HUES64 (cell line): ENCODE data around the gene TXN.
"Not testable (repeated sequence)": the region's sequence is repeated elsewhere in the genome, so short reads cannot be mapped to it uniquely, and the experiment has no call there.

ENCODE experiments used
- H3K27ac ChIP-seq: 2 replicates; pipeline ENCODE4 v1.7.0; 2013; ENCODE audit warnings: low read depth, low read length, inconsistent platforms
- H3K27me3 ChIP-seq: 2 replicates; pipeline ENCODE4 v1.6.1; 2013; ENCODE audit warnings: mild to moderate bottlenecking, low read length; ENCODE audit not compliant: insufficient read depth
- H3K36me3 ChIP-seq: 2 replicates; pipeline ENCODE4 v1.6.1; 2013; ENCODE audit warnings: mild to moderate bottlenecking, low read length; ENCODE audit not compliant: insufficient read depth
- H3K4me1 ChIP-seq: 2 replicates; pipeline ENCODE4 v1.6.1; 2013; ENCODE audit warnings: mild to moderate bottlenecking, low read length, moderate library complexity; ENCODE audit not compliant: insufficient read depth
- H3K4me3 ChIP-seq: 2 replicates; pipeline ENCODE4 v1.5.1; 2013; ENCODE audit warnings: mild to moderate bottlenecking, low read length, moderate library complexity
- H3K9ac ChIP-seq: 2 replicates; pipeline ENCODE4 v1.6.1; 2013; ENCODE audit warnings: mild to moderate bottlenecking, low read depth, low read length
- H3K9me3 ChIP-seq: 2 replicates; pipeline ENCODE4 v1.6.1; 2013; ENCODE audit warnings: low read depth, low read length; ENCODE audit not compliant: insufficient read depth
- WGBS: fragments of 150-250, 120-280 bp; methylation state at CpG from one replicate; pipeline ENCODE4 v1.1.7; 2013; ENCODE audit warnings: missing lambda C conversion rate; 5-methylcytosine and 5-hydroxymethylcytosine counted together

The TXN gene

DNA sequence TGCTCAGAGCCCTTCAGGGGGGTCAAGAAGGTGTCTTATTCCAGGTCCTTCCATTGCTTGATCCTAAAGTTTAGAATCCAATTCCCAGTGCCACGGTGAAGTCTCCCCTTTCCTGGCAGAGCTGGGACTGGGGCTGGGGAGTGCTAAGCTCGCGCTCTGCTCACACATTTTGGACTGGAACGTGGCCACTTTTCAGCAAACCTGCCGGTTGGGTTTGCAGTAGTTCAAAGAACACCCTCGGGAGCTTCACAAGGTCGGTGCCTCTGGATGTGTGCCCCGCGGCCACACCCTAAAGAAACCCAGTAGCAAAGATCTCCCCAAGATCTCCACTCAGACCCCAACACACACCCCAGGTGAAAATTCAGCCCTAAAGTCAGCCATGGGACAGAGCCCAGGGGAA lies 48.3 kb downstream of the TXN start, which contains the start of gene C9orf152:
C9orf152 (minus strand) TSS at position 129 of the 400 bp plus-strand sequence. CDS start 580 bp downstream, outside the sequence.
- WGBS, result 92% methylated on average over 9 of the region's 9 CpGs
- H3K27ac ChIP-seq, result no peak within 1 kb of the TSS
- no peak within 1 kb of the TSS for H3K9ac ChIP-seq
- H3K27me3 ChIP-seq, result no peaks in the 10 kb centered on the region
- H3K4me1 ChIP-seq, result no peaks in the 10 kb centered on the region
- no peaks in the 10 kb centered on the region for H3K36me3 ChIP-seq
- H3K9me3 ChIP-seq, result no peaks in the 10 kb centered on the region
- no peak within 1 kb of the TSS for H3K4me3 ChIP-seq

DNA sequence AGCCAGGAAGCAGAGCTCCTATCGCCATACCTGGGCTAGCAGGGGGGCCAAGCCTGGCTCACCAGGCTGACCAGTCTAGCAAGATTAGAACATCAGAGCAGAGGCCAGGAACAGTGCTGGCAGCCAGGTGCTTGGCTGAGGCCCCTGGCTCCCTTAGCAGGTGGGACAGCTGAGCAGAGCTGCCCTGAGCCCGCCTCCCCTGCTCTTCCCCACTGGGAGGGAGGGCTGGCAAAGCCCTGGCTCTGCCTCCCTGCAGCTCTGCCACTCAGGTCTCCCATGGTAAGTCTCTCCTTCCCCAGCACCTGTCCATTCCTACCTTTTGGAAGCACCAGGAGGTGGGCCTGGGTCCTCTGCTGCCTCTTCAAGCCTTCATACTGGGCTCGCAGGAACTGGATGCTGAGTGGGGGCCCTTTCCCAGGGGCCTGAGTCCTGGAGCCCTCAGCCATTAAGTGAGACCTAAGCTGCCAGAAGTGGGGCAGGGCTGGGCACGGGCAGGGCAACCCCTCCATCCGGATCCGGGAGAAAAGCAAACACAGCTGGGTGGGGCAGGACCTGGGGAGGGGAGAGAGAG lies 49.2 kb downstream of the TXN start:
- H3K36me3 ChIP-seq, result no peaks in the 10 kb centered on the region
- 79% methylated on average over 6 of the region's 6 CpGs for WGBS
- H3K4me1 ChIP-seq, result no peaks in the 10 kb centered on the region
- H3K9me3 ChIP-seq, result no peaks in the 10 kb centered on the region
- no peak overlapping the region for H3K27ac ChIP-seq
- no peak overlapping the region for H3K4me3 ChIP-seq
- H3K9ac ChIP-seq, result no peak overlapping the region
- no peaks in the 10 kb centered on the region for H3K27me3 ChIP-seq

DNA sequence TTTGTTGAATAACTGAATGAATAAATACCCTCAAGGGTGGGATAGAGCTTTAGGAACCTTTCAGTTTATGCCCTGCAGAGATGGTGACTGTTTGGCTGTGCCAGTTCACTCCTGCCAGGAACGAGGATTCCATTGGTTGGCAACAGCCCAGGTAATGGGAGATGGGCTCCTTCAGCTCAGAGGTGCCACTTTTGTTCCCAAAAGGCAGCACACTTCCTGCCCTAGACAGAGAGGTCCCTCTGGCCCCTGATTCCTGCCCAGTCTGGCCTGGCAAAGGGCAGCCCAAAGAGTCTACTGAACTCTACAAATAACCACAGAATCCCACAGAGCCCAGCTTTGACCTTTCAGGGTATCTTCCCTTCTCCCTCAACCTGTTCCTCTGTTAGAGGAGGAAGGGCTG lies 49.9 kb downstream of the TXN start:
- Histone ChIP-seq H3K9me3 (no peaks in the 10 kb centered on the region), H3K9ac (no peak overlapping the region), H3K4me3 (no peak overlapping the region), H3K36me3 (no peaks in the 10 kb centered on the region), H3K4me1 (no peaks in the 10 kb centered on the region), H3K27ac (no peak overlapping the region), H3K27me3 (no peaks in the 10 kb centered on the region)
- 87% methylated on average over 1 of the region's 1 CpG for WGBS

DNA sequence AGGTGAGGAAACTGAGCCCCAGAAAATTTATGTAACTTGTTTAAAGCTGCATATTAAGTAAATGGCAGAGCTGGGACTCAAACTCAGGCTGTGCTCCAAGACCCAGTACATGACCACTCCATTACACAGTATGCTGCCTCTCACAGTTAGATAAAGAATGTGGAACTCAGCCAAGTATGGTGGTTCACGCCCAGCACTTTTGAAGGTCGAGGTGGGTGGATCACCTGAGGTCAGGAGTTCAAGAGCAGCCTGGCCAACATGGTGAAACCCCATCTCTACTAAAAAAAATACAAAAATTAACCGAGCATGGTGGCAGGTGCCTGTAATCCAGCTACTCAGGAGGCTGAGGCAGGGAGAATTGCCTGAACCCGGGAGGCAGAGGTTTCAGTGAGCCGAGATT lies 50.7 kb downstream of the TXN start:
- 87% methylated on average over 5 of the region's 5 CpGs for WGBS
- not testable (repeated sequence) for H3K36me3 ChIP-seq, H3K4me3 ChIP-seq, H3K9me3 ChIP-seq, H3K27ac ChIP-seq, H3K4me1 ChIP-seq, H3K27me3 ChIP-seq, H3K9ac ChIP-seq

DNA sequence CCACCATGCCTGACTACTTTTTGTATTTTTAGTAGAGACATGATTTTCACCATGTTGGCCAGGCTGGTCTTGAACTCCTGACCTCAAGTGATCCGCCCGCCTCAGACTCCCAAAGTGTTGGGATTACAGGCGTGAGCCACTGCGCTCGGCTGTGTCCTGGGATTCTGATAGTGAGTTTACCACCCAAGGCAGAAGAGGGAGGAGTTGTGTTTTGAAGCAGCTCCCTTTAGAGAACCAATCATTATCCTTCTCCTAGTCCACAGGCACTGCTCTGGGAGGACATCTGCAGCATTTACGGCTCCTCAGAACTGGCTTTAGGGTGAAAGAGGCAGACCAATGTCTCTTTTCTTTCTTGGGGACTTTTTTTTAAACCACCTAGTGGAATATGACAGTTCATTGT lies 54.1 kb downstream of the TXN start:
- no peaks in the 10 kb centered on the region for H3K36me3 ChIP-seq
- H3K27ac ChIP-seq, result no peak overlapping the region
- no peaks in the 10 kb centered on the region for H3K9me3 ChIP-seq
- H3K27me3 ChIP-seq, result no peaks in the 10 kb centered on the region
- no peaks in the 10 kb centered on the region for H3K4me1 ChIP-seq
- H3K9ac ChIP-seq, result no peak overlapping the region
- WGBS, result 92% methylated on average over 6 of the region's 6 CpGs
- H3K4me3 ChIP-seq, result no peak overlapping the region

DNA sequence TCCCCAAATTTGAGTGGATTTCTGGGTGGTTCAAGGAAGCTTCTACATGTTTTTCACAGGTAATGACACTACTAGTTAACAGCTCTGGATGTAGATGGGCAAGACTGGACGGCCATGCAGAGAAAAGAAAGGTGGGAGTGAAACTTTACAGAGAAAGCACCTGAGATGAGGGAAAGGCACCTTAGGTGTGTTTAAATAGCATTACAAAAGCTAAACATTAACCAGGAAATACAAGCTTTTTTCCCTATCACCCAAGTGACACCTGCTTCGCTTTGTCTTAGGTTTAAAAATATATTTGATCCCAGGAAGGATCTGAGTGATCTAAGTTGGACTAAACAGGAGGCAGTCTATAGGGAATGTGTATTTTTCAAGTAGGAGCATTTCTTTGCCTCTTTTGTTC lies 56.7 kb downstream of the TXN start:
- Histone ChIP-seq H3K27me3 (no peaks in the 10 kb centered on the region), H3K9me3 (no peaks in the 10 kb centered on the region), H3K36me3 (no peaks in the 10 kb centered on the region), H3K4me3 (no peak overlapping the region), H3K27ac (no peak overlapping the region), H3K4me1 (no peaks in the 10 kb centered on the region), H3K9ac (no peak overlapping the region)
- WGBS, result 100% methylated on average over 1 of the region's 2 CpGs

DNA sequence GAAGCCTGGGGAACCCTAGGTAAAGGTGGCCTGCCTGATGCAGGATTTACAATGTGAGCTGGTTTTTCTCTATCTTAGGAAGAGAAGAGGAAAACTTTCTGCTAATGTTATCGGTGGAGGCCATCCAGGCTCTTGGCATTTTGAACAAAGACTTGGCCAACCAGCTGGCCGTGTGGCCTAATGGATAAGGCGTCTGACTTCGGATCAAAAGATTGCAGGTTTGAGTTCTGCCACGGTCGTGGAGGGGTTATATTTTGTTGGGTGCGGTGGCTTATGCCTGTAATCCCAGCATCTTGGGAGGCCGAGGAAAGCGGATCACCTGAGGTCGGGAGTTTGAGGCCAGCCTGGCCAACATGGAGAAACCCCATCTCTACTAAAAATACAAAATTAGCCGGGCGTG lies 58.0 kb downstream of the TXN start:
- Histone ChIP-seq H3K9me3 (no peaks in the 10 kb centered on the region), H3K27ac (no peak overlapping the region), H3K27me3 (no peaks in the 10 kb centered on the region), H3K36me3 (no peaks in the 10 kb centered on the region), H3K4me1 (no peaks in the 10 kb centered on the region), H3K4me3 (no peak overlapping the region), H3K9ac (no peak overlapping the region)
- 90% methylated on average over 12 of the region's 12 CpGs for WGBS

DNA sequence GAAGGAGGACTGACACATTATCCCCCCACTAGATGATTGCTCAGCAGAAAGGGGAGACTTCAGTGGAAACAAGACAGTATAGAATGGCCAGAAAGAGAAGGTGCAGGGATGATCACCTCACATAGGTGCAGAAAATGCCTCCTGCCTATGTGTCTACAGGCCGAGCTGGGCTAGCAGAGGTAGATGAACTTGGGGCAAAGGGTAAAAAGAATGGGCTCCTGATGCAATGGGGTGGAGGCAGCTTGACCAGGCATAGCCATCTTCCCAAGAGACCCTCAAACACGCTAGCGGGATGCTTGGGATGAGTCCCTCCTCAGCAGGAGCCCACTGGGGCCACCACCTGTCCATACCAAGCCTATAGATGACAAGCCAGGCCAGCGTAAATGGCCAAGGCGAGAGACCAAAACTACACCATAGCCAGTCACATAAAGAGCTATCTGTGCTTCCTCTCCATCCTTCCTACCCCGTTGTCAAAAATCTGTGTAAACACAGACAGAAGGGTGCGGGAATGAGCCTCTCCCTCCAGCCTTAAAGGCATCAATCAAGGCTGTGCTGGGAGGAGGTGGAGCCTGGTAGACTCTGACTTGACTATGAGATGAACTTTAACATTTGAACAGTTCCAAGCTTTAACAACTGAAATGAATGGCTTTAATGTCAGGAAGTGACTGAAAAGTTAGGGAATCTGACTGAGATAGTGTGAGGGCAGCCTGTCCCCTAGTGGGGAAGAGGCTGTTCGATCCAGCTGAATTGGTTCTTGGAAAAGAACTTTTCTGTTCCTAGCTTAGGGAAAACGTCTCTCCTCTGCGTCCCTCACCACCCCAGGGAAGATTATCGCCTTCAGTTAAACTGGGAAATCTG lies 58.7 kb downstream of the TXN start:
- Histone ChIP-seq H3K27me3 (no peaks in the 10 kb centered on the region), H3K9ac (no peak overlapping the region), H3K9me3 (no peaks in the 10 kb centered on the region), H3K4me3 (no peak overlapping the region), H3K4me1 (no peaks in the 10 kb centered on the region), H3K27ac (no peak overlapping the region), H3K36me3 (no peaks in the 10 kb centered on the region)
- 89% methylated on average over 11 of the region's 11 CpGs for WGBS

DNA sequence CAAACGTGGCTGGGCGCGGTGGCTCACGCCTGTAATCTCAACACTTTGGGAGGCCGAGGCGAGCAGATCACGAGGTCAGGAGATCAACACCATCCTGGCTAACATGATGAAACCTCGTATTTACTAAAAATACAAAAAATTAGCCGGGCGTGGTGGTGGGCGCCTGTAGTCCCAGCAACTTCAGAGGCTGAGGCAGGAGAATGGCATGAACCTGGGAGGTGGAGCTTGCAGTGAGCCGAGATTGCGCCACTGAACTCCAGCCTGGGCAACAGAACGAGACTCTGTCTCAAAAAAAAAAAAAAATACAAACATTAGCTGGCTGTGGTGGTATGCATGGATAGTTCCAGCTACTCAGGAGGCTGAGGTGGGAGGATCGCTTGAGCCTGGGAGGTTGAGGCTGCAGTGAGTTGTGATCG lies 60.2 kb downstream of the TXN start:
- 92% methylated on average over 14 of the region's 16 CpGs for WGBS

More for the DNA sequence above, 60.2 kb downstream of the TXN start:
- H3K9ac ChIP-seq, H3K4me1 ChIP-seq, H3K27me3 ChIP-seq, H3K36me3 ChIP-seq, H3K4me3 ChIP-seq, H3K9me3 ChIP-seq, H3K27ac ChIP-seq: not testable (repeated sequence)
